ENCODE measurements around the gene PGS1. TPM values are rescaled to one million over a fixed set of nuclear protein-coding genes. Genes with fewer than 3 reads are reported as not detected.

The PGS1 gene
- total and polyA plus RNA-seq, 2 of the 8 experiments (the other 6 are each of a cell fraction or from before 2014, with no cell fraction given): 46.7 to 60.0 TPM

GRCh38 chr17:78338486-78339259, 39.8 kb upstream of the PGS1 start (continued):
- TF ChIP-seq CHD7 (IDR thresholded peaks at IDR 0.05; ENCODE audit: insufficient replicate concordance, low read length) (no peak), TBP (IDR thresholded peaks at IDR 0.05; ENCODE audit: low read depth, low read length) (no peak)
